GM10847 (cell line): ENCODE measurements around the gene SYPL2.

Experiments
- POLR2A ChIP-seq: IDR thresholded peaks from 2 replicates; pipeline ENCODE4 v1.6.1; 2011; ENCODE audit not compliant: insufficient read length; ENCODE audit errors: extremely low read depth

Gene SYPL2

DNA sequence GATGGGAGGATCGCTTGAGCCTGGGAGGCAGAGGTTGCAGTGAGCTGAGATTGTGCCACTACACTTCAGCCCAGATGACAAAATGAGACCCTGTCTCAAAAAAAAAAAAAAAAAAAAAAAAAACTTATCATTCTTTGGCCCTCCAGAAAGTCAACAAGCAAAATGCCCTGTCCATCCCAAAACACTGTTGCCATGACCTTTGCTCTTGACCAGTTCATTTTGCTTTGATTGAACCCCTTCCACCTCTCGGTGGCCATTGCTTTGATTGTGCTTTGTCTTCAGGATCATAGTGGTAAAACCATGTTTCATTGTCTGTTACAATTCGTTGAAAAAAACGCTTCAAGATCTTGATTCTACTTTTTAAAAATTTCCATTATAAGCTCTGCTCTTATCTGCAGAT lies 8.5 kb upstream of the SYPL2 start:
- TF ChIP-seq POLR2A, result no peak

GRCh38 chr1:109466125-109466451 lies 258 bp upstream of the SYPL2 start:
- no peak for TF ChIP-seq POLR2A

GRCh38 chr1:109467301-109467777 lies 993 bp downstream of the SYPL2 start:
- TF ChIP-seq POLR2A, result no peak

- no peak for TF ChIP-seq POLR2A
Observed at GRCh38 chr1:109468061-109468460, 1.7 kb downstream of the SYPL2 start.

DNA sequence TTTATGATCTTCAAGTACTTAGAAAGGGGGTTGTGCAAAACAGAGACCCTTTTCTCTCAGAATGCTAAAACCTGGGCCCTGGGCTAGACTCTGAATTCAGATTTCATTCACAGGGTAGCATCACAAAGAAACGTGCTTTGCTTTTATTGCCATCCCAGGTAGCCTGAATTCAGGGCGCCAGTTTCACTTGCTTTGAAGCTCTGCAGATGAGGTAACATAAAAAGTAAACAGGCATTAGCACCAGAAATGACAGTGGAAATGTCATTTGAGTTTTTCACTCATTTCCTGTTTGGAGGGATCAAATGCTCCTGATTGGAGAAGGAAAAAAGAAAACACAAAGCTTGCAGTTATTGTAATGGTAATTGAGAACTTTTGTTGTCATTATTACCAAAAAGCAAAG lies 2.6 kb downstream of the SYPL2 start:
- no peak for TF ChIP-seq POLR2A

- no peak for TF ChIP-seq POLR2A
Observed at GRCh38 chr1:109470245-109470644, 3.9 kb downstream of the SYPL2 start.

GRCh38 chr1:109472779-109473178 lies 6.4 kb downstream of the SYPL2 start:
- TF ChIP-seq POLR2A, result no peak

DNA sequence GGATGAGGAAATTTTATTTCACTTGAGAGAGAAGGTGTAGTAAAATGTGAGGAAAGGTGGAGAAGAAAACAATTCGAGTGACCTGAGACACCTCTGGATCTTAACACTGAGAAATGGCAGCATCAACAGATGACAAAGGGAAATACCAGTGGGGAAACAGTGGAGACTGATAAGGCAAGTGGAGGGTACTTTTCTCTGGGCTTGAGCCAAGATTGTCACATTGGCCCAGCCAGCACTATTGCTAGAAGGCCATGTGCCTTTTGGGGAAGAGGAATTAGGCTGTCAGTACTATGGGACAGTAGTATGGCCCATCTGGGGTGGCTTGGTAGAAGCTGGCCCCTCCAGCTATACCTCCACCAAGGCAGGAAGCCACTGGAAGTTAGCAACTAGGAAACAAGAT lies 8.4 kb downstream of the SYPL2 start:
- no peak for TF ChIP-seq POLR2A

DNA sequence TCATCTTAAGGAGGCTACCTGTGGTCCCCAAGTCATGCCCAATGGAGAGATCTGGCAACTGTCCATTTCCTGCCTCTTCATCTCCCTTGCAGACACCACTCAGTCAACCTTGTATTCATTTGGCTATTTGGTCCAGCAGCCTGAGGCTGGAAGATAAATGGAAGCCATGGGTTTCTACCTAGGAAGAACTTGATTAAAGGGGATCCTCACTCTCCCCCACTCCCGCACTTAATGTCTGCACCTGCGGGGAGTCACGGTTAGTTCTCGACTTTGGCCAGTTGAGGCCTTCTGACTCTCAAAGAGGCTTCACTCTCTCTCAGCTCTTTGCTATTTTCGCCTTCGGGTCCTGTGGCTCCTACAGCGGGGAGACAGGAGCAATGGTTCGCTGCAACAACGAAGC lies 8.9 kb downstream of the SYPL2 start:
- no peak for TF ChIP-seq POLR2A

- TF ChIP-seq POLR2A, result no peak
Observed at GRCh38 chr1:109476825-109477224, 10.5 kb downstream of the SYPL2 start.

DNA sequence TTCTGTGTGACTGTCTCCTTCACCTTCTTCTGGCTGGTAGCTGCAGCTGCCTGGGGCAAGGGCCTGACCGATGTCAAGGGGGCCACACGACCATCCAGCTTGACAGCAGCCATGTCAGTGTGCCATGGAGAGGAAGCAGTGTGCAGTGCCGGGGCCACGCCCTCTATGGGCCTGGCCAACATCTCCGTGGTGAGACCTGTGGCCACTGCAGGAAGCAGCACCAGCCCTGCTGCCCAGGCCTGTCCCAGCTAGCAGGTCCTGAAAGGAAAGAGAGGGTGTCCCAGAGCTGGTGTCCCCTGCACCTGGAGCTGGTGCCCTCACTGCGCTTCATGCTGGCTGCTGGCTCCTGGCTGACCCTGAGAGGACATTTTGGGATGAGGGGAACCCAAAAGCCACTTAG lies 11.5 kb downstream of the SYPL2 start:
- TF ChIP-seq POLR2A, result no peak

GRCh38 chr1:109478806-109479205 lies 12.5 kb downstream of the SYPL2 start:
- no peak for TF ChIP-seq POLR2A

DNA sequence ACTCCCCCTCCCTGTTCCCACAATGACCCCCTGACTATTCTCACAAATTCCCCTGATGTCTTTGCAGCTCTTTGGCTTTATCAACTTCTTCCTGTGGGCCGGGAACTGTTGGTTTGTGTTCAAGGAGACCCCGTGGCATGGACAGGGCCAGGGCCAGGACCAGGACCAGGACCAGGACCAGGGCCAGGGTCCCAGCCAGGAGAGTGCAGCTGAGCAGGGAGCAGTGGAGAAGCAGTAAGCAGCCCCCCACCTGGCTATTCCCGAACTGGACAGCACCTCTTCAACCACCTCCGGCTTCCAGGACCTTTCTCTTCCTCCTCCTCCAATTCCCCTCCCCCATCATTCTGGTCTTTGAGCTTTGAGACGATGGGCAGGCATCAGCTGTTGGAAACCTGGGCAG lies 13.0 kb downstream of the SYPL2 start:
- TF ChIP-seq POLR2A, result no peak

DNA sequence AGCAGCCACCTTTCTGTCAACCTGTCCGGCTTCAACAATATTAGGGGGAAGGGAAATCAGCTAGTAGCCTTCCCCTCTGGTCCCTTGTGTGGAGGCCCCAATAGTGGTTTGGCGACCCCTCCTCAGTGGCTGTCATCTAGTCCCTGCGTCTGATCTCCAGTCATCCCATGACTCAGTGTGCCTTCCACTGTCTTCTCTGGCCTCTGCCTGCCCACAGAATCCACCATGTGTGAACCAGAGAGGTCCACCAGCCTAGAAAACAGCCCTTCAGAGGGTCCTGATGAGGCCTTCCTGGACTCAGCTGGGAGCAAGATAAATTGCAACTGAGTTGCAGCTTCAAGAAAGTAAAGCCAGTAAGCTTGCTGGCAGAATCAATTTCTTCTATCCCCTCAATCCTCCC lies 13.6 kb downstream of the SYPL2 start:
- TF ChIP-seq POLR2A, result no peak

DNA sequence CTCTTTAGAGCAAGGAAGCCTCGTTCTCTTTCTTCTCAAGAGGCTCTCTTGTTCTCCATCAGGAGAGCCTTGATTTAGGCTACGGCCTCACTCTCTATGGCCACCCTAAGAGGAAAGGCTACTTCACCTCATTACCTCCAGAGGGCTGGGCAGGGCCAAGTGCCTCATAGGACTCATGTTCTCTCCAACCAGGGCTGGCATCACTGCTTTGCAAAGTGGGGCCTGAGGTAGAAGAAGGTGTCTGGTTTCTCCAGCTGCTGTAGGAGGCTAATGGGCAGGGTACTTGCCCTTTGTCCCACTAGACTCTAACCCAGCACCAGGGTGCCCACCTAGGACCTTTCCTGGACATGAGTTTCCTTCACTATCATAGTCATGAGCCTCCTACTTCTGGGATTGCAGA lies 15.3 kb downstream of the SYPL2 start:
- TF ChIP-seq POLR2A, result no peak

- no peak for TF ChIP-seq POLR2A
Observed at GRCh38 chr1:109482242-109482641, 15.9 kb downstream of the SYPL2 start.

DNA sequence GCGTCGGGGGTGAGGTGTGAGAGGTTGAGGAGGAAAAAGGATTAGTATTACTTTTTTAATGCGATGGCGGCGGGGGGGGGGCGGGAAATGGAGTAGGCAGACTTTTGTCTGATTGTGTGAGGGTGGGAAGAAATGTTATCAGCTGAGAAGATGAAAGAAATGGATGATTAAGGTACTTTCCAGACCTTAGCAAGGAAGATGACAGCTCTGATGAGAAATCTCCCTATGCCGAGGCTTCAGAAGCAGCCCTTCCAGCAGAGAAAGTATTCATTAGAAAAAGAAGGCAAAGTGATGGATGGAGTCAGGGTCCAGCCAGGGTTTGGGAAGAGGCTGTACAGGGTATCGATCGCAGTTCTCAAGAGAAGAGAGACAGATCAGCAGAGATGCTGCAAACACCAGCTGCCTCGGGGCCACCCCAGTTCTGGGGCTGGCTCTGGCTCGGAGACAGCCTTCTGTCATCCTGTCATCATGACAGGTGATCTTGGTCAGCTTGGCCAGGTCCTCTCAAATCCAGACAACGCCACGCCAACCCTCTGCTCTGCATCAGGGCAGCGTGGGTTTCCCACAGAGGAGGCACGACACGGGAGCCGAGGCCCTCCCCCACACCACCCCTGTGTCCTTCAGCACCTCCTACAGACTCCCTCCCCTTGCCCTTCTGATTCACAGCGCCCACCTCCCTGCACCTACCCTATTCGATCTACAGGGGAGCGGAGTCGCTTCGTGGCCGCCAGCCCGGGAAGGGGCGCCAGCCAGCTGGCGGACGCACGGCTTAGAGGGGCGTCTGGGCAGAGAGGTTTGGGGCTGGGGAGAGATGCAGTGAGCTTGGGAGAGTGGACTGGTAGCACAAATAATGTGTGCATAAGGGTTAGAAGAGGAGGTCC lies 16.7 kb downstream of the SYPL2 start:
- TF ChIP-seq POLR2A, result no peak

DNA sequence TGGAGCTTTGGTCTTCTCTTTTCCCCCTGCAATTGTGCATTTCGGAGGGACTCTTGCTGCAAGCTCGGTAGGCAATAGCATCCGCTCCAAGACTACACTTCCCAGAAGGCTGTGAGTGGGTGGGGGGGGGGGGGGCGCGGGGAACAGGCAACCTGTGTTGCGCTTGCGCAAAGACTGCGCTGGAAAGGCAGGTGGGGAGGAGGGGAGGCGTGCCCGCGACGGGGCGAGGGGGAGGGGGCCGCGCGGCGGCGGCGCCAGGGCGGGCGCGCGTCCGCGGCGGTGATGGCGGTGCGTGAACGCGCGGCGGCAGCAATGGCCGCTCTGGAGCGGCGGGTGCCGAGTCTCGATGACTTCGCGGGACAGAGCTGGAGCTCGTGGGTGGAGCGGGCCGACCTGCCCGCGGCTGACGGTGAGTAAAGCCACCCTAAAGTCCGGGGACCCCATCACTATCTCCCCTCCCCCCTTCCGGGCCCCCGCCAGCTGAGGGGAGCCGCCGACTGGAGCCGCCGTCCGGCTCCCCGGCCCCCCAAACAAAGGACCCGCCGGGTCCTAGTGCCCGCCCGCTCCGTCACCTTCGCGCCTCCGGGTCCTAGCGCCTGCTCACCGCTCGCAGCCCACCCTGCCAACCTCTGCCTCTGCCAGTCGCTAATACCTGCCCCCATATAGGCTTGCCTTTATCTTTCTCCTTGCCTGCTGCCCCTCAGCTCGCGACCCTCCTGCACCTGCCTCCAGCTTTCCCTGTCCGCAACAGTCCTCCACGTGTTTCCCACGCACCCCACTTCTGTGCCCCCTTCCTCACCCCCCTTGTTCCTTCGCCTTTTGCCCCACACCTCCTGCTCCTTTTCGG lies 17.5 kb downstream of the SYPL2 start, which contains the start of gene ATXN7L2:
ATXN7L2 (plus strand) TSS at position 234 of the 847 bp plus-strand sequence; CDS start at position 283, 49 bp downstream.
- TF ChIP-seq POLR2A, result peak; percentile 72
